GM21390 (cell line): ENCODE results near the gene UBE3B.

Experiments used
- ATAC-seq: cut with Tn5 transposase; IDR thresholded peaks from one replicate; pipeline ENCODE4 v1.9.1; 2021; ENCODE audit not compliant: unreplicated experiment

Gene UBE3B

GRCh38 chr12:109547286-109547685, 69.9 kb downstream of the UBE3B start:
- no peak for ATAC-seq

- no peak for ATAC-seq
These were observed 70.8 kb downstream of the UBE3B start for GRCh38 chr12:109548258-109548657.

- ATAC-seq, result no peak
These were observed 72.3 kb downstream of the UBE3B start for GRCh38 chr12:109549613-109550270.

GRCh38 chr12:109550281-109550680, 72.8 kb downstream of the UBE3B start:
- no peak for ATAC-seq

DNA sequence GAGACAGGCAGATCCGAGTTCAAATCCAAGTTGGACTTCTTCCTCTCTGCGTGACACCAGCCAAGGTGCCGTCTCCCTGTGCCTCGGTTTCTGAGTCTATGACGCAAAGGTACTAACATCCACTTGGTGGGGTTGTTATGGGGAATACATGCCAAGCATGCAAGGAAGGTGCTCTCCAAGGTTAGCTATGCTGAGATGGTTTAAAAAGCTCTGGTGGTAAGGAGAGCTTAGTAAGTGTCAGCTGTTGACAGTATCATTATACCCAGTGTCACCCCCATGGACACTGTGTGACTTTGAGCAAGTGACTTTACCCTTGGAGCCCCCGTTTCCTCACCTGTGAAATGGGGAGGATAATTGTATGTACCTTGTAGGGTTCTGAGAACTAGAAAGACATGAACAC, 73.7 kb downstream of the UBE3B start:
- ATAC-seq, result no peak

- no peak for ATAC-seq
These were observed 75.5 kb downstream of the UBE3B start for GRCh38 chr12:109552971-109553370.

- no peak for ATAC-seq
These were observed 76.0 kb downstream of the UBE3B start for GRCh38 chr12:109553483-109553882.

GRCh38 chr12:109553906-109554500, 76.6 kb downstream of the UBE3B start:
- no peak for ATAC-seq

GRCh38 chr12:109554761-109555160, 77.3 kb downstream of the UBE3B start:
- no peak for ATAC-seq

GRCh38 chr12:109555431-109556315, 78.2 kb downstream of the UBE3B start:
- ATAC-seq, result no peak

DNA sequence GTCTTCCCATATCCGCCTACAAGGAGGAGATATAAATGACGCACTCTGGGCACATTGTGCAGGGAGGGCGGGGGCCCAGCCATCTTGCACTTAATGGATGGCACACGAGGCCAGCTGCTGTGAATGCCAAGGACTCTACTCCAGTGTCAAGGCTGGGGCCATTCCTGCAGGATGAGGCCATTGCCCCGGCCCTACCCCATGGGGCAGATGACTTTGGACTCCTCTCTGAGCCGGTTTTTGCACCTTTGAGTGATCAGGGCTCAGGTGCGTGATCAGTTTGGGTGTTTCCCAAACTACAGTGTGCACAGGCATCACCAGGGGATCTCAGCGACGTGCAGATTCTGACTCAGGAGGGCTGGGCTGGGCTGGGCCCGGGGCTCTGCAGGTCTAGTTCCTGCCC, 79.8 kb downstream of the UBE3B start:
- ATAC-seq, result no peak

- no peak for ATAC-seq
These were observed 80.4 kb downstream of the UBE3B start for GRCh38 chr12:109557805-109558204.

GRCh38 chr12:109558374-109559199, 81.2 kb downstream of the UBE3B start:
- no peak for ATAC-seq

- no peak for ATAC-seq
These were observed 81.7 kb downstream of the UBE3B start for GRCh38 chr12:109559200-109559505.

- ATAC-seq, result no peak
These were observed 82.2 kb downstream of the UBE3B start for GRCh38 chr12:109559601-109560000.

DNA sequence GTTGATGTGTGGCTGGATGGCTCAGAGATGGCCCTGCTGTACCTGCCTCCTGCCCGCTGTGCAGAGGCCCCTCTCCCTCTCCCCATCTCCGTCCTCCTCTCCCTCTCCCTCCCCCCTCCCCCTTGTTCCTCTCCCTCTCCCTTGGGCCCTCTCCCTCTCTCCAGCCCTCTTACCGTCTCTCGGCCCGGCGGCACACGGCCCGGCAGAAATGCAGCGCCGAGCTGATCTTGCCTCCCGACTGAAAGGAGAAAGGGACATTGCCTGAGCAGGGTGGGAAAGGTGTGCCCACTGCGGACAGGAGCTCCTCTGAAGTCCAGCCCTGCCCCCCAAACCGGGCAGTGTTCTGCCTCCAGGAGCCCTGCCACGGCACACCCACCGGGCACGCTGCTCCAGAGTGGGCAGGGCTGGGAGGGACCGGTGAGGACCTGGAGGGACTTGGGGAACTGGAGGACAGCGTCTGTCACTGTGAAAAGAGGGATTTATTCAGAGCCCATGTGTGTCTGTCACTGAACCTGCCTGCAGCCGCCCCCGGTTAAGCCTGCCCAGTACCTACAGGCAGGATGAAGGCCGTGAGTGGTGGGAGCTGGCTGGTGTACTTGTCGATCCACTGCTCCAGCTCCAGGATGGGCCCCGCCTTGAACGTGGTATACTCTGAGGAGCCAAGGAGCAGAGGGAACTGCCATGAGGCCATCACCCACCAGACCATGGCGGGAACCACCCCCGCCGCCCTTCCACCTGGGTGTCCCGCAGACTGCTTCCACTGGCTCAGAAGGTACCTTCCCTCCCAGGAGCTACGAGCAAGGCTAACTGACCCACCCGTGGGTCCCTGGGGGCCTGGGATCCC, 83.7 kb downstream of the UBE3B start:
- no peak for ATAC-seq

DNA sequence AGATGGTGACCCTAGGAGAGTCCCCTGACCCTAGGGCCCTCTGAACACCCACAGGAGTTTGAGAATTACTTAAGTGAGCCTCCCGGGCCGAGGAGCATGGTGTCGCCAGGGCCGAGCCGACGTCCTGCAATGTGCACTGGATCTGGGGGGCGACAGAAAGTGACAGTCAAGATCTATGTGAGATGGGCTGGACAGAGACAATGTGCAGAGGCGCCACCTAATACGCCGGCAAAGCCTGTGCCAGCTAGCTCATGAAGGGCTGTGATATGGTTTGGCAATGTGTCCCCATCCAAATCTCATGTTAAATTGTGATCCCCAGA, 84.2 kb downstream of the UBE3B start:
- ATAC-seq, result no peak

GRCh38 chr12:109562871-109563270, 85.4 kb downstream of the UBE3B start:
- ATAC-seq, result no peak

- ATAC-seq, result no peak
These were observed 86.2 kb downstream of the UBE3B start for GRCh38 chr12:109563291-109564284.
